ENCODE measurements around the gene DNAI2.

- TF ChIP-seq CTCF (conservative IDR thresholded peaks at IDR 0.05; ENCODE audit: low read length) (no peak), EZH2phosphoT487 (IDR thresholded peaks at IDR 0.05; ENCODE audit: borderline replicate concordance) (no peak)
Observed at GRCh38 chr17:74249590-74250270, 24.3 kb upstream of the DNAI2 start.

Measured in Loucy (cell line).